ENCODE results near the gene CAPS2.

CAPS2 gene

GRCh38 chr12:75334384-75335030 is 4.4 kb upstream of the CAPS2 start, which contains the start of gene GLIPR1L1:
Gene GLIPR1L1, plus strand, starts transcription at chr12:75334670. Its CDS starts 59 bp downstream, at chr12:75334729.
- peak within 1 kb of the TSS; percentile 18 for H3K4me3 ChIP-seq
- peaks cover 5% of the 10 kb centered on the region for H3K4me1 ChIP-seq
- H3K9me3 ChIP-seq, result no peaks in the 10 kb centered on the region
- H3K27me3 ChIP-seq (ENCODE audit: low read depth), result no peaks in the 10 kb centered on the region; the same call in 1 of the 2 replicates
- in situ Hi-C loops (cut with MboI; ENCODE audit: low sequenced_read_pairs), result no loop called here
- DNase-seq (ENCODE audit: low spot score in 2 of 2), result peak; percentile 82 to 93
- H3K36me3 ChIP-seq (replicated peaks), result no peaks in the 10 kb centered on the region

- H3K4me3 ChIP-seq, result no peak overlapping the region
- in situ Hi-C loops (cut with MboI; ENCODE audit: low sequenced_read_pairs), result no loop called here
Observed at GRCh38 chr12:75327642-75328041, 2.5 kb downstream of the CAPS2 start.

GRCh38 chr12:75323663-75324062 is 6.5 kb downstream of the CAPS2 start:
- H3K4me1 ChIP-seq, result no peaks in the 10 kb centered on the region
- H3K36me3 ChIP-seq (replicated peaks), result no peaks in the 10 kb centered on the region
- no peak overlapping the region for H3K4me3 ChIP-seq
- H3K27me3 ChIP-seq (ENCODE audit: low read depth), result 0 out of 2 replicates have a peak, but pooled peaks cover 3% of the 10 kb centered on the region
- in situ Hi-C loops (cut with MboI; ENCODE audit: low sequenced_read_pairs), result no loop called here
- DNase-seq (ENCODE audit: low spot score in 2 of 2), result no peak
- no peaks in the 10 kb centered on the region for H3K9me3 ChIP-seq

More at GRCh38 chr12:75327642-75328041, 2.5 kb downstream of the CAPS2 start:
- no peaks in the 10 kb centered on the region for H3K36me3 ChIP-seq (replicated peaks)
- 0 out of 2 replicates have a peak, but pooled peaks cover 3% of the 10 kb centered on the region for H3K27me3 ChIP-seq (ENCODE audit: low read depth)
- H3K9me3 ChIP-seq, result no peaks in the 10 kb centered on the region
- no peak for DNase-seq (ENCODE audit: low spot score in 2 of 2)
- H3K4me1 ChIP-seq, result no peaks in the 10 kb centered on the region; the same call in 1 of the 2 replicates

GRCh38 chr12:75322464-75322863 is 7.7 kb downstream of the CAPS2 start:
- H3K36me3 ChIP-seq (replicated peaks), result no peaks in the 10 kb centered on the region
- no peaks in the 10 kb centered on the region for H3K9me3 ChIP-seq
- no peaks in the 10 kb centered on the region for H3K4me1 ChIP-seq
- H3K27me3 ChIP-seq (ENCODE audit: low read depth), result peaks cover 3% of the 10 kb centered on the region; the same call in 1 of the 2 replicates
- DNase-seq (ENCODE audit: low spot score in 2 of 2), result no peak
- H3K4me3 ChIP-seq, result no peak overlapping the region
- in situ Hi-C loops (cut with MboI; ENCODE audit: low sequenced_read_pairs), result no loop called here

GRCh38 chr12:75317784-75318183 is 12.3 kb downstream of the CAPS2 start:
- no peaks in the 10 kb centered on the region for H3K9me3 ChIP-seq
- in situ Hi-C loops (cut with MboI; ENCODE audit: low sequenced_read_pairs), result no loop called here
- H3K36me3 ChIP-seq (replicated peaks), result no peaks in the 10 kb centered on the region
- no peak for DNase-seq (ENCODE audit: low spot score in 2 of 2)
- no peak overlapping the region for H3K4me3 ChIP-seq
- no peaks in the 10 kb centered on the region; the same call in 1 of the 2 replicates for H3K27me3 ChIP-seq (ENCODE audit: low read depth)
- no peaks in the 10 kb centered on the region for H3K4me1 ChIP-seq

- no peak for DNase-seq (ENCODE audit: low spot score in 2 of 2)
- no peak overlapping the region for H3K4me3 ChIP-seq
- H3K4me1 ChIP-seq, result no peaks in the 10 kb centered on the region
- no peaks in the 10 kb centered on the region for H3K36me3 ChIP-seq (replicated peaks)
- no peaks in the 10 kb centered on the region; the same call in 1 of the 2 replicates for H3K27me3 ChIP-seq (ENCODE audit: low read depth)
- no peaks in the 10 kb centered on the region for H3K9me3 ChIP-seq
- in situ Hi-C loops (cut with MboI; ENCODE audit: low sequenced_read_pairs), result no loop called here
Observed at GRCh38 chr12:75315518-75315917, 14.6 kb downstream of the CAPS2 start.

GRCh38 chr12:75311369-75311768 is 18.8 kb downstream of the CAPS2 start:
- Histone ChIP-seq H3K4me3 (no peak overlapping the region), H3K36me3 (replicated peaks) (no peaks in the 10 kb centered on the region), H3K27me3 (ENCODE audit: low read depth) (no peaks in the 10 kb centered on the region), H3K4me1 (no peaks in the 10 kb centered on the region), H3K9me3 (no peaks in the 10 kb centered on the region)
- in situ Hi-C loops (cut with MboI; ENCODE audit: low sequenced_read_pairs), result no loop called here
- no peak for DNase-seq (ENCODE audit: low spot score in 2 of 2)

GRCh38 chr12:75308279-75308678 is 21.8 kb downstream of the CAPS2 start:
- in situ Hi-C loops (cut with MboI; ENCODE audit: low sequenced_read_pairs), result no loop called here
- no peak for DNase-seq (ENCODE audit: low spot score in 2 of 2)
- Histone ChIP-seq H3K36me3 (replicated peaks) (no peaks in the 10 kb centered on the region), H3K27me3 (ENCODE audit: low read depth) (no peaks in the 10 kb centered on the region), H3K4me3 (no peak overlapping the region), H3K4me1 (no peaks in the 10 kb centered on the region), H3K9me3 (no peaks in the 10 kb centered on the region)

GRCh38 chr12:75305412-75306332 is 24.5 kb downstream of the CAPS2 start:
- H3K36me3 ChIP-seq (replicated peaks), result no peaks in the 10 kb centered on the region
- in situ Hi-C loops (cut with MboI; ENCODE audit: low sequenced_read_pairs), result no loop called here
- H3K27me3 ChIP-seq (ENCODE audit: low read depth), result no peaks in the 10 kb centered on the region
- no peak for DNase-seq (ENCODE audit: low spot score in 2 of 2)
- no peaks in the 10 kb centered on the region for H3K4me1 ChIP-seq
- no peak overlapping the region for H3K4me3 ChIP-seq
- no peaks in the 10 kb centered on the region for H3K9me3 ChIP-seq

- no peaks in the 10 kb centered on the region; the same call in 1 of the 2 replicates for H3K27me3 ChIP-seq (ENCODE audit: low read depth)
- H3K36me3 ChIP-seq (replicated peaks), result no peaks in the 10 kb centered on the region
- no peak for DNase-seq (ENCODE audit: low spot score in 2 of 2)
- no peaks in the 10 kb centered on the region for H3K9me3 ChIP-seq
- in situ Hi-C loops (cut with MboI; ENCODE audit: low sequenced_read_pairs), result no loop called here
- no peaks in the 10 kb centered on the region for H3K4me1 ChIP-seq
- H3K4me3 ChIP-seq, result no peak overlapping the region
Observed at GRCh38 chr12:75302781-75303180, 27.3 kb downstream of the CAPS2 start.

GRCh38 chr12:75302225-75302624 is 27.9 kb downstream of the CAPS2 start:
- in situ Hi-C loops (cut with MboI; ENCODE audit: low sequenced_read_pairs), result no loop called here
- no peaks in the 10 kb centered on the region for H3K4me1 ChIP-seq
- no peak for DNase-seq (ENCODE audit: low spot score in 2 of 2)
- H3K36me3 ChIP-seq (replicated peaks), result no peaks in the 10 kb centered on the region
- no peaks in the 10 kb centered on the region; the same call in 1 of the 2 replicates for H3K27me3 ChIP-seq (ENCODE audit: low read depth)
- H3K9me3 ChIP-seq, result no peaks in the 10 kb centered on the region
- no peak overlapping the region for H3K4me3 ChIP-seq

- Histone ChIP-seq H3K4me3 (no peak overlapping the region), H3K27me3 (ENCODE audit: low read depth) (peaks cover 2% of the 10 kb centered on the region; the same call in 1 of the 2 replicates)
- in situ Hi-C loops (cut with MboI; ENCODE audit: low sequenced_read_pairs), result no loop called here
Observed at GRCh38 chr12:75294797-75295196, 35.3 kb downstream of the CAPS2 start.

GRCh38 chr12:75294336-75294735 is 35.8 kb downstream of the CAPS2 start:
- H3K27me3 ChIP-seq (ENCODE audit: low read depth), result peaks cover 2% of the 10 kb centered on the region
- no peaks in the 10 kb centered on the region for H3K4me1 ChIP-seq
- in situ Hi-C loops (cut with MboI; ENCODE audit: low sequenced_read_pairs), result no loop called here
- H3K36me3 ChIP-seq (replicated peaks), result no peaks in the 10 kb centered on the region
- DNase-seq (ENCODE audit: low spot score in 2 of 2), result no peak
- no peaks in the 10 kb centered on the region for H3K9me3 ChIP-seq
- no peak overlapping the region for H3K4me3 ChIP-seq

More at GRCh38 chr12:75294797-75295196, 35.3 kb downstream of the CAPS2 start:
- DNase-seq (ENCODE audit: low spot score in 2 of 2), result no peak
- Histone ChIP-seq H3K36me3 (replicated peaks) (no peaks in the 10 kb centered on the region), H3K9me3 (no peaks in the 10 kb centered on the region), H3K4me1 (no peaks in the 10 kb centered on the region)

- H3K4me3 ChIP-seq, result no peak overlapping the region
- H3K9me3 ChIP-seq, result no peaks in the 10 kb centered on the region
- H3K27me3 ChIP-seq (ENCODE audit: low read depth), result peaks cover 2% of the 10 kb centered on the region; the same call in 1 of the 2 replicates
- DNase-seq (ENCODE audit: low spot score in 2 of 2), result no peak
- H3K4me1 ChIP-seq, result no peaks in the 10 kb centered on the region
- in situ Hi-C loops (cut with MboI; ENCODE audit: low sequenced_read_pairs), result no loop called here
- no peaks in the 10 kb centered on the region for H3K36me3 ChIP-seq (replicated peaks)
Observed at GRCh38 chr12:75291014-75291413, 39.1 kb downstream of the CAPS2 start.

All from HAP-1 (cell line).